Activated CD4-positive, CD25-positive, alpha-beta regulatory T cell treated with anti-CD3 and anti-CD28 coated beads, Interleukin-2, amount 50 U/mL, for 16 hours (primary cell): Measurements from ENCODE around the gene CHI3L1.

Experiments
- DNase-seq: peaks from one replicate; pipeline ENCODE4 v3.0.0-alpha.2; 2020; ENCODE audit warnings: low read depth, low spot score

CHI3L1 gene

DNA sequence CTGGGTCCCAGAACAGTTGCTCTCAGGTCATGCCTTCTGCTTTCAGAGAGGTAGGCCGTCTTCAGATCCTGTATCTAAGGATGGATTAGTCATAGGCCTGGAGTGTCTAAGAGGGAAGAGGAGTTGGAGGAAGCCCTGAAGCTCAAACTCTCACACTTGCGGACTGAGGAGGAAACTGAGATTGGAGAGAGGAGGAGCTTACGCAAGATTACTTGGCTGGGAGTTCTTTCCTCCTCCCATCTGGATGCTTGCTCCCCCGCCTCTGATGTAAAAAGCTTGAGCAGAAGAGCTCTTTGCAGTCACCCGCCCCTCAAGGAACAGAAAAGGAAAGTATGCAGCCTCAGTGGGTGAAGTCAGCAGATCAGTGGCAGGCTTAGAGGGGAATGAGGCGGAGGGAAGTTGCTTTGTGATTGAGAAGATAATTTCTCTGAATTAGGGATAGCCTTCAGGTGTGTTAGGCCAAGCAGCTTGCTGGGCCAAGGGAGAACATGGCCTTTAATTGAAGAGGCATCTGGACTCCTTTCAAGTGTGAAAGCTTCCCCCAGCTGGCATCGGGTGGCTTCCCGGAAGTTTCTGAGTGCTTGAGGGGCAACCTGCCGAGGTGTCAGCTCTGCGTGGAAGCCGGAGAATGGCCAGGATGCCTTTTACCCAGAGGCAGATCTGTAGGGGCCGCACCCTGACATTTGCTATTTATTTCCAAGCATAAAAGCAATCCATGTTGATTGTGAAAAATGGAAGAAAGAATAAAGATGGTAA, 52.4 kb downstream of the CHI3L1 start:
- no peak for DNase-seq

DNA sequence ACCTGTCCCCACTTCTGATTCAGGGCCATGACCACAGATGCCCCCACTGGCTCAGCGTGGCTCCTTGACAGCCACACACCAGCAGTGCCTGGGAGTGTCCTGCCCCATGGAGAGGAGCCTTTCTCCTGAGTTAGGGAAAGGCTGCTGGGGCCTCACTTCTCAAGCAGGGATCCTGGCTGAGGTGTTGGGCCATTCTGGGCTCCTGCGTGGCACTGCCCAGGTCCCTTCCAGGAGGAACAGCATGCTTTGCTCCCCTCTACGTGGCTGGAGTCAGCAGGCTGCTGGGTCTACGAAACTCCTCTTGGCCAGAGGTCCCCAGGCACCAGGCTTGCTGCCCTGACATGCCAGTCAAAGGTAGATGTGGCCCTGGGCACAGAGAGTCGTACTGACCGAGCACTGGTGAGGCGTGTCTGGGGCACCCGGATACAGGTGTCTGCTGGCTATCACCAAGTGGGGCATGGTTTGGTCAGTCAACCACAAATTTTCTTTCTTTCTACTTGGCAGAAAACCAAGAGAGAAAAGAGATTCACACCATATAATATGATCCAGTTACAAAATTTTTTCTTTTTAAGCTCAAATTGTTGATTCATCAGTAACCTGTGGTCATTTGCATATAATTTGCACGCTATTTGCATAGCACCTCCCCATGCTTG, 54.8 kb downstream of the CHI3L1 start:
- no peak for DNase-seq

DNA sequence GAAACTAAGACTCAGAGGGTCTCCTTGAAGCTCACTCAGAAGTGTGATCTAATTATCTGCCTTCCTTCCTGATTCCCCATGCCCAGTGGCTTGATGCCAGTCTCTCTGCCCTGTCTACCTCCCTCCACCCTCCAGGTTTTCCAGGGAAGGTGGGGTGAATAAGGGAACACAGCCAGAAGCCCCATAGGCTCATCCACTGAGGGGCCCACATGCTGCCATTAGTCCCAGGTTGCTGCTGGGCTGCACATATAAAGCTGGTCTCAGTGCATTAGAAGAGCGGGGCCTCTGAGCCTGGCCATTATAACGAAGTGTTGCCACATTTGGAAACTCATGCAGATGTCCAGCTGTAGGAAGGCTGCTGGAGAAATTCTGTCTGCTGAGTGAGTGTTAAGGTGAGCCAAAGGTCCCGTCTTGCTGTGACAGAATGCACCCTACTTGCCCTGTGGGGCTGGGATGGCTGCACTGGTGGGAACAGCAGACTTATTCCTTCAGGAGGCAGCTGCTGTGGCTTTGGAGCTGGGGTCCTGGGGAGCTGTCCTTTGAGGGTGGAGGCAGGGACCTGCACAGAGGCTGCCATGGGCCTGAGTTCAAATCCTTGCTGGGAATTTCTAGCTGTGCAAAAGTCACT, 56.0 kb downstream of the CHI3L1 start:
- DNase-seq, result no peak

DNA sequence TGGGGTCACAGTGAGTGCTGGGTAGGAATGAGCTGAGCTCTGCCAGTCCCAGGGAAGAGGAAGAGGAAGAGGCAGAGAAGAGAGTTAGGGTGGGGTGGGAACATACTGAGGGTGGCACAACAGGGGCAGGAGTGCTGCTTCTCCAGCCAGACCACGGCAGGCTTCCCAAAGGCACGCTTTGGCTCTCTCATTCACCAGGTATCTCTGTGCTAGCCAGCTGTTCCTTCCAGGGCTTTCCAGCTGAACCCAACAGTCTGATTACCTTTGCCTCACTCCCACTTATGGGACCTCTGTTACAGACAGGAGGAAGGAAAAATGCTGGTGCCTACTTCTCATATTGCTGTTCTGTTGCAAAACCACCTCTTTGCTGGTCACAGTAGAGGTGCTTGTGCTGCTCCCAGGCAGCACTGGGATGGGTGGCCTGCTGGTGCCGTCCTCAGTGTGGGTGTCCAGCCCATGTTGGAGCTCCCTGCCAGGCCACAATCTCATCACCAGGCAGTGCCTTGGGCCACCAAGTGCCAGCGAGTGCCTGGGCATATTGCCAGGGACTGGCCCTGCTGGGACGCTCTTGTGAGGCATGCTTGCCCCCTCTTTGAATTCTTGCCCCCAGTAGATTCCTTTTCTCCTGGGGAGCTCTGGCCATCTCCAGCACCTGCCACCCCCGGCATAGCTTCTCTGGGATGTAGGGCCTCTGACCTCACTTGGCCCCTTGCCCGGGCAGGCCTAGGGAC, 56.8 kb downstream of the CHI3L1 start:
- DNase-seq, result no peak
